HG03558 (cell line): ENCODE results near the gene SLC39A3.

Experiments used
- ATAC-seq: cut with Tn5 transposase; IDR thresholded peaks from one replicate; pipeline ENCODE4 v1.9.1; 2021; ENCODE audit warnings: moderate number of reproducible peaks; ENCODE audit not compliant: unreplicated experiment; ENCODE audit errors: extremely low read depth

Gene SLC39A3

DNA sequence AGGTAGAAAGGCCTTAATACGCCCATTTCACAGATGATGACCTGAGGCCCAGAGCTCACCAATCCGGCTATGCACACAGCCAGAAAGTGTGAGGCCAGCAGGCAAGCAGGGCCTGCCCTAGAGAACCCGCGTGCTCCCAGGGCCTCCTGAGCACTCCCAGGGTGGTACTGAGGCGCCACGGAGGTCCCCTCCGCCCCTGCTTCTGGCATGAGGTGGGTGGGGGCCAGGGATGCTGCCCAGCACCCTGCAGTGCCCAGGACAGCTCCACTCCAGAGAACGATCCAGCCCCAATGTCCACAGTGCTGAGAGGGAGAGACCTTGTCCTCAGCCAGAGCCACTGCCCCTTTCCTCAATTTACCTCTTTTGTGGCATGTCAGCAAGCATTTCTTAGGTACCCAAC, 29.4 kb upstream of the SLC39A3 start:
- ATAC-seq: no peak

DNA sequence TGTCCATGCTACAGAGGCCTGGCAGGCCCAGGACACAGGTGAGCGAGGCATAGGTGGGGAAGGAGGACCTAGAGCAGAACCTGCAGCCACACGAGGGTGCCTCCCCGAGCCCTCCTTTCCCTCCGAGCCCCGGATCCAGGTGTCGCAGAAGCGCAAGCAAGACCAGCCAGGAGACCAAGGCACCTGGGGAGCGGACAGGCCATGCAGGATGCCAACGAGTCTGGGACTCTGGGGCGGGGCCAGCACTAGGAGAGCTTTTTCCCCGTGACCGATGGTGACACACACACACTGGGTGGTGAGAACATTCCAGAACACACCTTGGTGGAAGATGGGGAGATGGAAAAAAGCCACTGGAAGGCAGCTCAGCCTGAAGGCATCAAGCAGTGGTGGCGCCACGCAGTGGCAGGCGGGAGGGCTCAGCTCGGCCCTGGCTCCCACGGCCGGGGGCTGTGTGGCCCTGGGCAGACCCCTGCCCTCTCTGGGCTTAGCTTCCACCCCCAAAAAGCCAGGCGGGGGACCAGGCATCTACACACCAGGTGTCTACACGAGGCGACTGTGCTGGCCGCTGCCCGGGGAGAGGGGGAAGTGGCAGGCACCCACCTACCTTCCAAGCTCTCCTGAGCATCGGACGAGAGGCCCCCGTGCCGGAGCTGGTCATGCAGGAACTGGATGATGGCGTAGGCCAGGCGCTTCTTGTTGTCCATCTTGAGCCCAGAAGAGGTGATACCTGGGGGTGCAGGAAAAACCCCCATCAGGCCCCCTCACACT, 28.7 kb upstream of the SLC39A3 start:
- no peak for ATAC-seq

GRCh38 chr19:2767688-2768087, 27.9 kb upstream of the SLC39A3 start:
- ATAC-seq: no peak

DNA sequence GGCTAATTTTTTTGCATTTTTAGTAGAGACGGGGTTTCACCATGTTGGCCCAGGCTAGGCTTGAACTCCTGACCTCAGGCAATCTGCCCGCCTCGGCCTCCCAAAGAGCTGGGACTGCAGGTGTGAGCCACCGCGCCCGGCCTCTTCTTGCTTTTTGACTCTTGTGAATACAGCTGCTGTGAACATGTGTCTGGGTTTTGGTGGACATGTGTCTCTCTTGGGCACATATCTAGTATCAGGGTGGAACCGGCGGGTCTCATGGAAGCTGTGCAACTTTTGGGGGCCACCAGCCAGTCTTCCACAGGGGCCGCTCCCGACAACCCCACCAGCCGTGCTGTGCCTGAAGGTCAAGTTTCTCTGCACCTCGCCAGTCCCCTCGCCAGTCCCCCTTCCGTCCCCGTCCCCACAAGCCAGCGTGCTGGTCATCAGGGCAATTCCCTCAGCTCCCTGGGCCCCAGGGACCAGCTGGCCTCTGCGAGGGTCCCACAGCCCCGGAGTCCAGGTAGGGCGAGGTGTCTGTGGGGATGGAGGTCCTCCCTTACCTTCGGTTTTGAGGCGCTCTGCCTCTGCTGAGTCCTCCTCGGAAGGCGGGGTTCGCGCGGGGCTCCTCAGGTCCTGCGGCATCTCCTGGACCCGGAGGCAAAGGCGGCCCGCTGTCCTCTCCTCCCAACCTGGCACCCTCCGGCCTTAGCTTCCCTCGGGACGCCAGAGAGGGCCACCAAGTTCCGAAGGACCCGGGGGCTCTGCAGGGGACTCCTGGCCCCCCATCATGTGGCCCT, 27.0 kb upstream of the SLC39A3 start:
- no peak for ATAC-seq

GRCh38 chr19:2765376-2765775, 25.6 kb upstream of the SLC39A3 start:
- no peak for ATAC-seq

- ATAC-seq: no peak
Measured at GRCh38 chr19:2764945-2765344, 25.1 kb upstream of the SLC39A3 start.

GRCh38 chr19:2763687-2764086, 23.9 kb upstream of the SLC39A3 start:
- no peak for ATAC-seq

DNA sequence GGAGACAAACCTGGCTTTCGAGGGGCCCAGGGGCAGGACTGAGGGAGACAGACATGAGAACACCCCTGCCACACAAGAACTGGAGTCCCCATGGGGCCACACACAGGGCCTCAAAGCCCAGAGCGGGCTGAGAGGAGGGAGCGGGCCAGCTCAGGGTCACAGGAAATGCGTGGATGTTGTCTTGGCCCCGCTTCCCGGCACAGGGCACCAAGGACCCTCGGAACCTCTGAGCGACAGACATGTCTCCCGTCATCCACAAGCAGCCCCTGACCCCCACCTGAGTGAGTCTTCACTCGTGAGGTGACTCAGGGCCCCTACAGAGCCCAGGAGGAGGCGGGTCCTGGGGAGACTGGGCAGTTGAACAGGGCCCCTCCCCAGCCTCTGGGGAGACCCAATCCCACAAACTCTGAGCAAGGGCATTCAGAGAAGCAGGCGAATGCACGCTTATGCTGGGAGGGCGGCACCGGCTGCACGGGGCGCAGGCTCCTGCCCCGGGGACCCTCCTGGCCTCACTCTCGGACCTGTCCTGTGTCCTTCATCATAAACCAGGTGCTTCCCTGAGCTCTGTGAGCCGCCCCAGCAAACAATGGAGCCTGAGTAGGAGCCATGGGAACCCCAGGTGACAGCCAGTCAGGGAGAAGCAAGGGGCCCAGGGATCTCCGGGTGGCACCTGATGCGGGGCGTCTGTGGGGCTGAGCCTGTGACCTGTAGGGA, 23.1 kb upstream of the SLC39A3 start:
- ATAC-seq: no peak

GRCh38 chr19:2761876-2762782, 22.3 kb upstream of the SLC39A3 start:
- ATAC-seq: no peak

DNA sequence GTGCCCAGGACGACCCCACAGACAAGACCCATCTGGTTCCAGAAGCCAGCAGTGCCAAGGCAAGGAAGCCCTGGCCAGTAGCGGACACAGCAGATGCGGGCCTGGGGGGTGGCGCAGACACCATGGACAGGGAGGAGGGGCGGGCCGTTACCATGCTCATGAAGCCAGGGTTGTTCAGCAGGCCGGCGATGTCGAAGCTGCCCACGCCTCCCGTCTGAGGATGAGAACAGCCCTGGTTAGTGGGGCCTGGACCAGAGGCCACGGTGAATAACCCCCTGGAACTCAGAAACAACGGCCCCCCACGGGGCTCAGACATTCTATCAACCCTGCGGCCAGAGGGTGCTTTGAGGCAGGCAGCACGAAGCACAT, 21.5 kb upstream of the SLC39A3 start:
- ATAC-seq: no peak

DNA sequence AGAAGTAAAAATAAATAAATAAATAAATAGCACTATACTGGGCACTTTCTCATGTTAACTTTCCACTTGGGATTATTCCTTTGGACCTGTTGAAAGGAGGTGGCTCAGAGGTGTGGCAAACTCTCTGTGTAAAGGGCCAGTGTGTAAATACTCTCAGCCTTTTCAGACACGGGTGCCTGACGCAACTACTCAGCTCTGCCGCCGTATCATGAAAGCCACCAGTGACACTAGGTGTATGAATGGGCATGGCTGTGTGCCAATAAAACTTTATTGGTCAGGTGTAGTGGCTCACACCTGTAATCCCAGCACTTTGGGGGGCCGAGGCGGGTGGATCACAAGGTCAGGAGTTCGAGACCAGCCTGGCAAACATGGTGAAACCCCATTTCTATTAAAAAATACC, 20.1 kb upstream of the SLC39A3 start:
- no peak for ATAC-seq

DNA sequence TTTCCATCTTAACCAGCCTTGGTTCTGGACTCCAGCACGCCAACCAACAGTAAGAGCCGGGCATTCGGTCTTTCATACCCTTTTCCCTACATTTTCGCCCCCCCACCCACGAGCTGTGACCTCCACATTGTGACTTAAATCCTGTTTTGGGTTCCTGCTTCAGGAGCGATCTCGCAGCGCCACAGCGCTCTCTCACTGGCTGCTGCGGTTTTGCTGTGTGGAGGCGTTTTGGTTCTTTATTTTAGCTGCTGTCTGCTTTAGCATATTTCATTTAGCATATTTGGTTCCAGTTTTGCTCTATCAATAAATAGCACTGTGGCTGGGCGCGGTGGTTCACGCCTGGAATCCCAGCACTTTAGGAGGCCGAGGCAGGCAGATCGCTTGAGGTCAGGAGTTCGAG, 19.5 kb upstream of the SLC39A3 start:
- ATAC-seq: no peak

DNA sequence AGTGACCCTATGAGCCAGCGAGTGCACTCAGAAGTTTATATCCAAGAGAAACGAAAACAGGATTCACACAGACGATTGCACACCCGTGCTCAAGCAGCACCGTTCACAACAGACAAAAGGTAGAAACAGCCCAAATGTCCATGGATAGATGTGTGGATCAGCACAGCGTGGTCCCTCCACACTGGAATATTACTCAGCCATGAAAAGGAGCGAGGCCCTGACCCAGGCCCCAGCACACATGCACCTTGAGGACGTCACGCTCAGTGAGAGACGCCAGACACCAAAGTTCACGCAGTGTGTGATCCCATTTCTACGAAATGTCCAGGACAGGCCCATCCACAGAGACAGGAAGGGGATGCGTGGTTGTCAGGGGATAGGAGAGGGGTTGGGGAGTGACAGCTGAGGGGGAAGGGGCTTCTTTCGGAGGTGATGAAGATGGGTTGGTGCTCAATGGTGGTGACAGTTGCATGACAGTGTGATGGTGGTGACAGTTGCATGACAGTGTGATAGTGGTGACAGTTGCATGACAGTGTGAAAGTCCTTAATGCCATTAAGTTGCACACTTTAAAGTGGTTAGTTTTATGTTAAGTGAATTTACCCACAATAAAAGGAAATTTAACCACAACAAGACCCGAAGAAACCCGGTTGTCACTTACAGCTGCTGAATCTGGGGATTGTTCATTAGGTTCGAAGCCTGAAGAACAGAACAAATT, 18.9 kb upstream of the SLC39A3 start:
- no peak for ATAC-seq

DNA sequence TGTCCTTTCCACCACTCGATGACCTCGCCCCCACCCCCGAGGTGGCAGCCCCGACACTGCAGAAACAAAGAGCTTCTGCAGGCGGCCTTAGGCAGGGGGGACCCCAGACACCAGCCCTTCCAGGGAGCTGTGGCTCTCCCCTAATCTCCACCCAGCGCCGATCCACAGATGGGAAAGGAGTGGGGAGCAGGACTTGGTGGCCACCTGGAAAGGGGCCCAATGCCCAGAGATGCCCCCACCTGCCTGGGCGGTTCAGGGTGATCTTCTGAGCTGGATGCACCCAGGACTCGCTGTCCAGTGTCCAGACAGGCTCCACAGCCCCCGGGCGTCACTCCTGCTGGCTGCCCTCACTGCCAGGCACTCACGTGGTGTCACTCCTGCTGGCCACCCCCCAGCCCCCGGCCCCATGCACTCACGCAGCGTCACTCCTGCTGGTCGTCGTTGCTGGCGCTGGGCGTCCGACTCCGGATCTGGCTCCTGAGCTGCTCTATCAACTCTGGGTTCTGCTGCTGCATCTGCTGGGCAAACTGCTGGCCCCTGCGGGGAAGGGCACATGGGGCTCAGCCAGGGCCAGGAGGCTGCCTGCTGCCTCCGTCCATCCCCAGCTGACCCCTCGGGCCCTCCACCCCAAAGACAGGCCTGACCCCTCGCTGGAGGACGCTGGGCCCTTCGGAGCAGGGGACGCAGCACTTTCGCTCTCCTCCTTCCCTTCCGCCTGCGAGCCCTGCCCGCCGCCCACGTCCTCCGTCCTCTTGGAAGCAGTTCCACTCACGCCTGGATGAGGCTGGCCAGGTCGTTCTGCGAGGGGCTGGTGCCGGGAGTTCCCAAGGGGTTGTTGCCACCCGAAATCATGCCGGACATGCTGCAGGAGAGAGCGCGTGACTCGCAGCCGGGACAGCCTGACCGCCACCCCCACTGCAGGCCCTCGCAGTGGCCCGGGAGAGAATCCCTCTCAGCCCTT, 17.4 kb upstream of the SLC39A3 start:
- no peak for ATAC-seq

DNA sequence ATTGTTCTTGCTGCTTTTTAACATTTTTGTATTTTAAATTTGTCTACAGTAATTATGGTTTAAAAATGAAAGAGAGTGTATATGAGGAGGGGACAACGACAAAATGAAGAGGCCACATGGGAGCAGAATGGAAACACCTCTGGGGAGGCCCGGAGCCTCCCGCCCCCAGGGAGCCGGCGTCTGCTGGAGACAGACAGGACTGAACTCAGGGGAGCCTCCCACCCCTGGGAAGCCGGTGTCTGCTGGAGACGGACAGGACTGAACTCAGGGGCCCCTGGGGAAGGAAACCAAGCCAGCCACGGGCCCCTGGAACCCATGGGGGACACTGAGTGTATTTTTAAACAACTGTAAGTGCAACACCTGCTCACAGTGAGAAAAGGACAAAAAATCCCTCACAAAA, 16.7 kb upstream of the SLC39A3 start:
- ATAC-seq: no peak

DNA sequence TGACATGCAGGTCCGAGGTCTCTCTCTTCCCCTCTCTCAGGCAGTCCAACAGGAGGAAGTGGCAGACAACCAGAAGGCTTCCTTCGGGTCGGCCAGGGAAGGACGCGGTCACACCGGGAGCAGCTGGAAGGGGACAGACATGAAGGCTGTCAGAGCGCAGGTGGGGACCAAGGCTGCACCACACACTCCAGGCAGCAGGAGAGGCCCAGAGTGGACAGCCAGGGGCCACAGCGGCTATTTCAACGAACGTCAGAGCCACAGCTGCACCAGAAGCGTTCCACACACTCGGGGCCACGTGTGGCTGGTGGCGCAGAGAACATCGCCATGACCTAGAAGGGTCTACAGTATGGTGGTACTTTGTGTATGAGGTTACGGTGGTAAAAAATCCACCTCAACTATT, 16.0 kb upstream of the SLC39A3 start:
- ATAC-seq: no peak

GRCh38 chr19:2755448-2755705, 15.6 kb upstream of the SLC39A3 start:
- no peak for ATAC-seq

DNA sequence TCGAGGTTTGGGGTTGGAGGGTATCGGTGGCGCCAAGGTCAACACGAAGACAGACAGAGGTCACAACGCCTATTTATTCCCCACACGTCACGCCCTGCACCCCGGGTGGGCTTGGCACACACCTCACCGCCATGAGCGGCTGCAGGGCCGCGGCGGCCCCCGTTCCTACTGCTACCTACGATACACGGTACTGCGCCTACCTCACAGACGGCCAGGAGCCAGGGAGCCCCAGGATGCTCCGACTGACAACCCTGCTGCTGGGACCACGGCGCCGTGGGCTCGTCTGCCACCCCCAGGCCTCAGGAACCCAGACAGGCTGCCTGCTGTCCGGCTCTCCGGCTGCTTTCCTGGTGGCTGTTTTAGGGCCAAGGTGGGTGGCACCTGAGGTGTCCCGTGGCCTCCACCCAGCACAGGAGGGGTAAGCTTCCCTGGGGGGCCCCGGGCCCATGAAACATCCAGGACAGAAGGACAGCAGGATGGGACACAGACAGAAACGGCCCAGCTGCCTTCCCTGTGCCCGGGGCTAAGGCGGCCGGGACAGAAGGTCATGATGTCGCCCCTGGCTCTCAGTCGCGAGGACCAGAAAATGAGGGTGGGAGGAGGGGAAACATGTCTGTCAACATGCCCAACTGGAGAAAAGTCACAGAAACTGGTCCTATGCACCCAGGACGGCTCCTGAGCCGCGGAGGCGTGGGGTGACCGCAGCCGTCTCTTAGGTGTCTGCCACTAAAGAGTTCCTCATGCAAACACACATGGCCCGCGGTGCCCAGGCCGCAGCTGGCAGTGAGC, 15.0 kb upstream of the SLC39A3 start:
- no peak for ATAC-seq
